Activated T-helper 9 cell treated with anti-CD3 and anti-CD28 coated beads, Interleukin-2, amount 50 U/mL, for 16 hours (primary cell): ENCODE results near the gene RPSA.
A peak's percentile ranks its signal among the peaks of the same experiment; 100 is the strongest.
"Not testable (repeated sequence)": the region's sequence is repeated elsewhere in the genome, so short reads cannot be mapped to it uniquely, and the experiment has no call there.

ENCODE experiments used
- DNase-seq: peaks from one replicate; pipeline ENCODE4 v3.0.0-alpha.2; 2020; ENCODE audit warnings: low read depth

The RPSA gene

DNA sequence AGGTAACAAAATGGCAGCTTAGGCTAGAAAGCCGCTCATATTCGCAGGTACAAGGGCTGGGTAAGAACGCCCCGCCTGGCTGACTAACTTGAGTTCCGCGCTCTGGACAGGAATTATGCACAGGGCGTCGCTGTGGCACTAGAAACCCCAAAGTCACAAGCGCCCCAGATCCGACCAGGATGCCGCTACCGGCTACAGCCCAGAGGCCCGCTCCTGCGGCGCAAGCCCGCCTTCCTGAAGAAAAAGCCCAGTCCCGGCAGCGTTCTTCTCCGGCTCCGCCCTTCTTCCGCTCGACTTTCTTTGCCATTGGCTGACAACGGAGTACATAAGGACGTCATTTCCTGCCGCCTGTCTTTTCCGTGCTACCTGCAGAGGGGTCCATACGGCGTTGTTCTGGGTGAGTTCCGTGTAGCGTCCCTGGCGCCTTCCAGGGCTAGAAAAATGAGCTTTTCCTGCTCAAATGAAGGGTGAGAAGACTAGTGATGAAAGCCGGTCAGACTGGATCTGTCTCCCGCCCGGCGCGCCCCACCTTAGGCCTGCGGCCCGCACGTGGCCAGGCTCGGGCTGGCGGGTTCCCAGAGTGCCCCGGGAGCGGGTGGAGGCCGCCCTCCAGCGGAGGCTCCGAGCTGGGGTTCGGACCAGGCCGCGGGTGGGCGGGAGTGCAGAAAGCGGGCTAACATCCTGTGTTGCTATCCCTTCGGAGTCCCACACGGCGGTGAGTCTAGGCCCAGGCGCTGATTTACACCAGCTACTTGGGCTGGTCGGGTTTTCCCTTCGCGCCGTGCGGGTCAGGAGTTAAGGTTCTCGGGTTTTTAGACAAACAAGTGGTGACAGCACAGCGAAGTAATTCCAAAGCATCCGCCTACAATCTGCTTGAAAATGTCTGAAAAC lies at the start of gene RPSA:
Gene RPSA, plus strand, starts transcription at position 353 of the 891 bp plus-strand sequence. CDS start 934 bp downstream, outside the sequence.
- peak; percentile 93 for DNase-seq

DNA sequence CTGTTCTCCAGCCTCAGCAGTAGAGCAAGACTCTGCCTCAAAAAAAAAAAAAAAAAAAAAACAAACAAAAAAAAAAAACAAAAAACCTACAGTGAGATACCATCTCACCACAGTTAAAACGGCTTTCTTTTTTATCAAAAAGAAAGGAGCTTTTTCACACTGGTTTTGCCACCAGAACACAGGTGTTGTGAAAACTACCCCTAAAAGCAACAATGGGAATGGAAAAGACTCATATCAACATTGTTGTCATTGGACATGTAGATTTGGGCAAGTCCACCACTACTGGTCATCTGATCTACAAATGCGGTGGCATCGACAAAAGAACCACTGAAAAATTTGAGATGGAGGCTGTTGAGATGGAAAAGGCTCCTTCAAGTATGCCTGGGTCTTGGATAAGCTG lies 48.2 kb upstream of the RPSA start:
- DNase-seq, result no peak

DNA sequence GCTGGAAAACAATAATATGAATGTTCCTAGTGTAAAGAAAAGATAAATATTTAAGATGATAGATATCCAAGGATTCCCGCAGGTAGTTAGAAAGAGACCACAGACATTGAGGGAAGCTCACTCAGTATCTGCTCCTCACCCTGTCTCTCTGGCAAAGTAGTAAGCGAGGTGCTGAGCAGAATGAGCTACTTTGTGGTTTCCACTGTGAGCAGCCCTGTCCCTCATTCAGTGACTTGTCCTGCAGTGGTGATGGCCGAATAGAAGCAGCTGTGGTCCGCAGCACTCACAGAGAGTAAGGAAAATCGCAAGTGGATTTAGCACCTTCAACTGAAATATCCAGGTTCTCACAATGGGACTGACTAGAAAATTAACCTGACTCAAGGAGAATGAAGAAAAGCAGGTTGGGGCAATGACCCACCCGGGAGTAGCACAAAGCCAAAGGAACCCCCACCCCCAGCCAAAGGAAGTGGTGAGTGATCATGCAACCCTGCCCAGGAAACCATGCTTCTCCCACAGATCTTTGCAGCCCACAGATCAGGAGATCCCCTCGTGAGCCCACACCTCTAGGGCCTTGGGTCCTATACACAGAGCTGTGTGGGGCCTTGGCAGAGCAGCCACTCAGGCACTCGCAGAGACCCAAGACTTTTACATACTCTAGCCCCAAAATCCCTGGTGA lies 45.1 kb upstream of the RPSA start:
- peak; percentile 15 for DNase-seq

DNA sequence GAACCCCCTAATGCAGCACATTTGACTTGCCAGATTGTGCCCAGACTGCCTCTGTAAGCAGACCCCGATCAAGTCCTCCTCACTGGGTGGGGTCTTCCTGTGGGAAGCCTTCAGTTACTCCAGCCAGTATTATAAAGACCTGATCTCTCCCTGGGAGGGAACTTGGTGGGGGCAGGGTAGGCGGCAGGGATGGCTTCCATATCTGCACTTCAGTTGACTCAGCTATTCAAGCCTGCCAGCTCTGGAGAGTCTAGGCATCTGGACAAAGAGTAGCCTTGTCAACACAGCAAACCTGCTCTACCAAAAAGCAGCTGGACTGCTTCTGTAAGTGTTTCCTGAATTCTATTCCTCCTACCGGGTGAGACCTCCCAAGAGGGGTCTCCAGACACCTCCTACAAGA lies 44.3 kb upstream of the RPSA start:
- no peak for DNase-seq

DNA sequence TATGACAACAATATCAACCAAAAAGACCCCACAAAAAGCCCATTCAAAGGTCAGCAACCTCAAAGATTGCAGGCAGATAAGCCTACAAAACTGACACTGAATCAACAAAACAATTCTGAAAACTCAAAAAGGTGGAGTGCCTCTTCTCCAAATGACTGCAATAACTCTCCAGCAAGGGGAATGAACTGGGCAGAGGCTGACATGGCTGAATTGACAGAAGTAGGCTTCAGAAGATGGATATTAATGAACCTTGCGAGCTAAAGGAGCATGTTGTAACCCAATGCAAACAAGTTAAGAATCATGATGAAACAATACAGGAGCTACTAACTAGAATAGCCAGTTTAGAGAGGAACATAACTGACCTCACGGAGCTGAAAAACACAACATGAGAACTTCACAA lies 43.7 kb upstream of the RPSA start:
- no peak for DNase-seq

DNA sequence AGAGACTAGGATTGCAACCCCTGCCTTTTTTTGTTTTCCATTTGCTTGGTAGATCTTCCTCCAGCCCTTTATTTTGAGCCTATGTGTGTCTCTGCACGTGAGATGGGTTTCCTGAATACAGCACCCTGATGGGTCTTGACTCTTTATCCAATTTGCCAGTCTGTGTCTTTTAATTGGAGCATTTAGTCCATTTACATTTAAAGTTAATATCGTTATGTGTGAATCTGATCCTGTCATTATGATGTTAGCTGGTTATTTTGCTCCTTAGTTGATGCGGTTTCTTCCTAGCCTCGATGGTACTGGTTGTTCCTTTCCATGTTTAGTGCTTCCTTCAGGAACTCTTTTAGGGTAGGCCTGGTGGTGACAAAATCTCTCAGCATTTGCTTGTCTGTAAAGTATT lies 36.1 kb upstream of the RPSA start:
- DNase-seq, result not testable (repeated sequence)

DNA sequence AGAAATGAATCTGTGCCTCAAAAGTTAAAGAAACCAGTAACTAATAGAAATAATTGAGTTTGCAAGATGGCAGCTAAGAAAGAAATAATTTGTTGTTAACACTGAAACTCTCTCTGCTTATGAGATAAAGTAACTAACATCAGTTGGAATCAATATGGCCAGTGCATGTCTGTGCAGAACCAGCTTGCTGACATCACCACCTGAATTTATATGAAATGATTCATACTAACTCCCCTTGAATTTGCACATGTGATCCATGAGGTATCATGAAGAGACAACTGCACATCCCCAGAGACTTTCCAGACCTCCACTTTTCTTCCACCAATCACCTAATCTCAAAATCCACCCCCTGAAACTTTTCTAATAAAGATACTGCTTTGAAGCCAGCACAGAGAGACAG lies 33.7 kb upstream of the RPSA start:
- no peak for DNase-seq

DNA sequence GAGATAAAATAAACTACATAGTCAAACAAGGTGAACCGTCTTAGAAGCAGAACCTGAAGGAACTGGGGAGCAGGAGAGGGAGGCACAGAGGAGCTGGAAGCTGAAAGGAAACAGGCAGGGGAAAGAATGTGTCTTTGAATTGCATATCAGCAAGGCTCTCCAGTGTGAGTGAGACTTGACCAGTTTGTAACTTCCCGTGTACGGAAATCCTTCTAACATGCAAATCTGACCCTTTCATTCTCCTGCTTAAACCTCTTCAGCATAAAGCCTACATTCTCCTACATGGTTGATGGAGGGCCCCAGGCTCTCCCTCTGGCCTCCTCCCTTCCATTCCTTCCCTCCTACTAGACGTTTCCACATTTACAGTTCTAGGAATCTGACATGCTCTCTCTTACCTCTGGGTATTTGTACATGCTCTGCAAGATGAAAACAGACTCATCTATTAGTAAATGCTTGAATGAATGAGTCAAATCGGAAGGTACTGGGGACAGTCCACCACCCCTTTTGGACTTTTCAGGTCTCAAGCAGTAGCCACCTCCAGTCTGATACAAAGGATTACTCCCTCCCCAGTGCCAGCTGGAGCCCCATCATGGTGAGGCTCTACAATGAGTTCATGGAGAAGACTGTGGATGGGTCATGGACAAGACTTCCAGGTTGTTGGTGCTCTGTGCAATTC lies 29.4 kb upstream of the RPSA start:
- no peak for DNase-seq

DNA sequence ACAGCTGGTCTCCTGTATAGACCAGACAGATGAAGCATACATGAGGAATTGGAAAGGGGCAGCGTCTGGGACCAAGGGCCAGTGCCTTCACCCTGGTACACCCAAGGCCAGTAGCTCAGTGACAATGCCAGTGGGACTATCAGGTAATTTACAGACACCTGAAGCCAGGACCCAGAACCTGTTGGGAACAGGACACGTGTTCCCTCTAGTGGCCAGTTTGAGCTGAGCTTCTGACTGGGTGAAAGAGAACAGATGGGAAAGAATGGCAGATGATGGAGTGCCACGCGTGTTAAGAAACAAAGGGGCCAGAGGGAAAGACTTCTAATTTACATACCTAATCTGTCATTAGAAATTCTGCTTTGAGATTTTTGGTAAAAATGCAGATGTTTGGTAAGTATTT lies 28.4 kb upstream of the RPSA start:
- DNase-seq, result peak; percentile 24

DNA sequence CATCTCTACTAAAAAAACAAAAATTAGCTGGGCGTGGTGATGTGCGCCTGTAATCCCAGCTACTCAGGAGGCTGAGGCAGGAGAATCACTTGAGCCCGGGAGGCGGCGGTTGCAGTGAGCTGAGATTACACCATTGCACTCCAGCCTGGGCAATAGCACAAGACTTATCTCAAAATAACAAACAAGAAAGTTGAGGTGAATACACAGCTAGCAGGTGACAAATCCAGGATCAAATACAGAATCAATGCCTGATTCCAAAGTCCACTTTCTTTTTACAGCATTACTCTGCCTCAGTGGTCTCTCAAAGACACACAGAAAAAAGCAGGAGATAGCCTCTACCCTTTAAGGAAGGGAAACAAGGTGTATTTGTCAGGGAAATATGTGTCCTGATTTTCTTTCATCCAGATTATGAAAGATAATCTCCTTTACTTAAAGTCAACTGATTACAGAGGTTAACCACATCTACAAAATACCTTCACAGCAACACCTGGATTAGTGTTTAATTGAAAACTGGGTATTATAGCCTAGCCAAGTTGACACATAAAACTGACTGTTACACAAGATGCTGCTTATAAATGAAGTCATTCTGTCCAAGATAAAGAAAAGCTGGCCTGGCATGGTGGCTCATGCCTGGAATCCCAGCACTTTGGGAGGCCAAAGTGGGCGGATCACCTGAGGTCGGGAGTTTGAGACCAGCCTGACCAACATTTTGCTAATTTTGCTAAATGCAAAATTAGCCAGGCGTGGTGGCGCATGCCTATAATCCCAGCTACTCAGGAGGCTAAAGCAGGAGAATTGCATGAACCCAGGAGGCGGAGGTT lies 27.4 kb upstream of the RPSA start:
- no peak for DNase-seq

DNA sequence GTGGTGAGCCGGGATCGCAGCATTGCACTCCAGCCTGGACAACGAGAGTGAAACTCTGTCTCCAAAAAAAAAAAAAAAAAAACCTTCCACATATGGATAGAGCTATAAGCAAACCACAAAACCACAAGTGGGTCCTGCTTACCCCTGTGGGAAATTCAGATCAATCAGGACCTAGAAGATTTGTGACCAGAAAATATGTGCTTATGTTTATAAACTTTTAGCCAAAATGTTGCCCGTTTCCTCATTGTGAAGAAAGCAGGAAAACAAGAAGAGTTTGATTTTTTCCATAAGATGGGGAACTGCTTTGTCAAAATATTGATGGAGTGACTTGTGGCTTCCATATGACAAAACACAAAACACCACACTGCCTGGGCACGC lies 26.8 kb upstream of the RPSA start:
- no peak for DNase-seq

DNA sequence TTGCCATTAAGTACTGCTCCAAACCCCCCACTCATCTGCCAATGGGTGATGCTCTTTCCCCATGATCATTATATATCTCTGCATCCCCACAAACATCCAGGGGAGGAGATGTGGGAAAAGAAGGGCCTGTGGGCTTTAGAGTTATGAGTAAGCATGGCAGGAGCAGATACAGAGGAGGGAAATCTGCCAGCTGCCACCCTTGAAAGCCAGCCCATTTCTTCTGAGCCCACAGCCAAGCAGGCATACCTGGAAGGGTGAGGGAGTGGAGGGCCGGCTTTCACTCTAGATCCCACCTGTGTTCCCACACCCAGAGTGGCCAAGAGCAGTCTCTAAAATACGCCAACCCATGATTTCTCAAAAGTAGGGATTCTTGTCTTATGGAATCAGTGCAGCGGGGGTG lies 25.1 kb upstream of the RPSA start:
- DNase-seq, result no peak

DNA sequence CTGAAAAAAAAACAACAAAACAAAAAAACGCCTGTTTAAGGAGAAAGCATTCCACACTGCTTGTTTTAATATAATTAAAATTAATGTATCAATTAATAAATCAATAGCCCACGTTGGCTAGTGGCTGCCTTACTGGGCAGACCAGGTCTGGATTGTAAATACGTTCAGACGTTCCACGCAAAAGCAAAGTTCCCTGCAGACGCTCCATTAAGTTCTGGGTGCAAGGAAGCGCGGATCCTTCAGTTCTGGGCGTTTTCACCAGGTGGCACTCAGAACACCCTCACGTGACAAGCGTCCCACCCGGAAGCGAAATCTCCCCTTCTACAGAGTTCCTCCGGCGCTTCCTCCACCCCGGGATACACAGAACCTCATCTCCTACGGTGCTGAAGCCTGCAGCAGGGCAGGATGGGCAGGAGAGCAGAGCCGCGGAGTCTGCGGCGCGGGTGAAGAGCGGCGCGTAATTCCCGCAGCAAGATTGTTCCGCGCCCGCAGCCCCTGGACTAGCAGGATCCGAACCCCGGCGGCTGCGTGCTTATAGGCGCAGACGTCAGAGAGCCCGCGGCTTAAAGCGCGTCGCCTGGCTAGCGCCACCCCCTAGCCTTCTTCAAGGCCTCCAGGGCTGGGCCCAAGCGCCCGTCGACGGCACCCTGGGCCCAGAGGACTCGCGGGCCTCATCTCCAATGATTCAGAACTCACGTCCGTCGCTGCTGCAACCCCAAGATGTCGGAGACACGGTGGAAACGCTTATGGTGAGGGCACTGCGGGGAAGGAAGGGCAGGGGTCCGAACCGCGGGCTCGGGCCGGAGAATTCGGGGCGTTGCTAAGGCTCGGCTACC lies 23.3 kb upstream of the RPSA start, which contains the start of gene SLC25A38:
Gene SLC25A38, plus strand, starts transcription at position 326 of the 836 bp plus-strand sequence. Its CDS starts 355 bp downstream, at position 681.
- DNase-seq, result peak; percentile 73

DNA sequence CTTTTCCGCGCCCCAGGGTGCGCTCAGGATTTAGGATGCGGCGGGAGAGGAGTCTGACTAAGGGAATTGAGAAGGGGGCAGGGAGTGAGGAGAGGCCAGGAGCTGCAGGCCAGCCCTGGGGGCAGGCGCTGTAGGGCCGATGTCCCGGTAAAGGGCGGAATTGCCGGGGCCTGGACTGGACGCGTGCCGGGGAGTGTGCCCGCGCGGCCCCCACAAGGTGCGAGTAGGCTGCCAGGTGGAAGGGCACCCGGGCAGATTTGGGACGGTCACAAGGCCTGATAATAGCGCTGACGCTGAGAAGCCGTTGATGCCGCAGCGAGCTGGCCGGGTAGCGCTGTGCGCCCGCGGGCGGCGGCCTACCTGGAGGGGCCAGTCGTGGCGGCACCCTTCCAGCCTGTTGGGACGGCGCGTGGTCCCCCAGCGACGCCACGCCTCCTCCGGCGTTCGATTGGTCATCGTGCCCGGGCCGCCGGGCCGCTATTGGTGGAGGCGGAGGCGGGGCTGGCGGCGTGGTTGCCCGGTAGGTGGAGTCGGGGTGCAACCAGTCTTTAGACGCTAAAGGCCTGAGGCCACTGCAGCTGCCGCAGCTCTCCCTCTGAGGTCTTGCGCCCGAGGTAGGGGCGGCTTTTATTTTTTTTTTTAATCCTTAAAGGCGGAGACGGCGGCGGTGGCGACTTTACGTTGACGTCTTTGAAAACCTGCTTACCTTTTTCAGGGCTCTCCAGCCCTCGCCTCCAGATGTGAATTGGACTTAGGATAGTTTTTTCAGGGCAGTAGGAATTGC lies 22.4 kb upstream of the RPSA start:
- DNase-seq, result peak; percentile 93

DNA sequence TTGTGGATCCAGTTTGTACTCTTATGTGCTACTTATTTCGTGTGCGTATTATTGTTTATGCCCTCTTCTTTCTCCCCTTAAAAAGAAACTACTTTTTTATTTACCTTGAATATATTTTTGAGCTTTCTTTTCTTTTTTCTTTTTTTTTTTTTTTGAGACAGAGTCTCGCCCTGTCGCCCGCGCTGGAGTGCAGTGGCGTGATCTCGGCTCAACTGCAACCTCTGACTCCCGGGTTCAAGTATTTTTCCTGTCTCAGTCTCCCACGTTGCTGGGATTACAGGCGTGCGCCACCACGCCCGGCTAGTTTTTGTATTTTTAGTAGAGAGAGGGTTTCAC lies 21.9 kb upstream of the RPSA start:
- DNase-seq, result no peak

DNA sequence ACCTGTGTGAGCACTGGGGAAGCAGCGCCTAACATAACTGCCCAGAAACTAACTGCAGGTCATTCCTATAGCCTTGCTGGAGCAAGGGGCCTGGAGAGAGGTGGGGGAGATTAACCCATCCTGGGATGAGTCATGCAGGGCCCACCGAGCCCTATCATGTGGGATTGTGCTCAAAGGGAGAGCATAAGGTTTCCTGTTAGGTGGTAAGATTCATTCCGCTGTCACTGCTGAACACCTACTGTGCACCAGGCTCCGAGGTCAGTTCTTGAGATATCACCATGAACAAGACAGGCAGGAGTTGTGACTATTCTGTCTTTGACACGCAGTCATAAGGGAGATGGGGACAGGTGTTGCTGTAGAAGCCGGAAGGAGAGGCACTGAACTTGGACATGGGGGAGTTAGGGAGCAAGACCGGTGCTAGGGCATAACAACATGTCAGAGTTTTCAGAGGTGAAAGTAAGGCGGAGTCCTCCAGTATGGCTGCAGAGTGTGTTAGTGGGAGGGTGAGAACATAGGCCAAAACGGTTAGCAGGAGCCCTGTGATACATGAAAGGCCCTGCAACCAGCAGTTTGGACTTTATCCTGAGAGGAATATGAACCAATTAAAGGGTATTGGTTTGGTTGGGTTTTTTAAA lies 20.9 kb upstream of the RPSA start:
- no peak for DNase-seq

DNA sequence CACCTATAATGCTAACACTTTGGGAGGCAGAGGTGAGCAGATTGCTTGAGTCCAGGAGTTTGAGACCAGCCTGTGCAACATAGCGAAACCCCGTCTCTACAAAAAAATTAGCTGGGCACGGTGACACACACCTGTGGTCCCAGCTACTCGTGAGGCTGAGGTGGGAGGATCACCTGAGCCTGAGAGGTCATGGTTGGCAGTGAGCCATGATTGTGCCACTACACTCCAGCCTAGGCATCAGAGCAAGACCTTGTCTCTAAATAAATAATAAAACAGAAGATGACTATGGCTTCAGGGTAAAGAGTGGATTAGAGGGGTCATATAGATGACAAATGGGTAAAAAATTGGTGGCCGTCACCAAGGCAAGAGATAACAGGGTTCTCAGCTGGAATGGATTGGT lies 20.2 kb upstream of the RPSA start:
- DNase-seq, result no peak

DNA sequence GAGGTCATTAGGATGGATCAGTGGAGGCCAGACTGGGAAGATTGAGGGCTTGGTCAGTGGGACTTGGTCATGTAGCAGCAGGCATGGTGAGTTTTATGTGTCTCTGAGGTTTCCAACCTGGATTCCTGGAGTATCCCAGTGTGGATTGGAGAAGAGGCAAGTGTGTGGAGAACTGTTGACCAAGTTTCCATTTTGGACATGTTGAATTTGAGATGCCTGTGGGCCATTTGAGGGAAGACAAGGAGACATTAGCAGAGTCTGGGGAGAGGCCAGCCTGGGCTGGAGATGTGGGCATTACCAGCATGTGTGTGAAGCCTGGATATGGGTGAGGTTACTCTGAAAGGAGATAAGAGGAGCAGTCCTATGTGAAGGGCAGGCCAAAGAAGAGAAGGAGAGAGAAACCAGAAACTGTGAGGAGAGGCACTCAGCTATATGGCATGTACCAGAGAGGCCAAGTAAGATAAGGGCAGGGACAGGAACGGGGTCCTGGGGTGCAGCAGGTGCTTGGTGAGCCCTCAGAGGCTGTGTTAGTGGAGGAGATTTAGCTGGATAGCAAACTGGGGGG lies 19.0 kb upstream of the RPSA start:
- DNase-seq, result no peak

DNA sequence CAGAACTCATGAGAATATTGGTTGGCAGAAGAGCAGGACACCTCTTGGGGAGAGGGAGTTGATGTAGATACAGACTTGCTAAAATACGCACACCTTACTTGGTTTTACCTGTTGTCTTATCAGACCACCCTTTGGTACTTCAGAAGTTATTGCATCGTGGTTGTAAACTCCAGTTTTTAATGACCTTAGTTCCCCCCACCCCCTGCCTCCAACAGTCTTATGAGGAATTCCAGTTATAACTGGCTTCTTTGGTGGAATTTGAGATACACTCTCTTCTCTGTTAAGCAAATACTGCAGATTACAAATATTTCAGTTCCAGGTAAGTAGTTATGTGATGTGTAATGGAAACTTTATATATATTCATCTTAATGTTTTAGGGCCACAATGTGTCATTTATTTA lies 18.4 kb upstream of the RPSA start:
- no peak for DNase-seq
